HCT116 (cell line): ENCODE data around the gene ERP27.

Experiments used
- CTCF ChIP-seq, 3 experiments: fragments of 200-600 bp in 1 of 3; sonication (generic) in 1 of 3; IDR thresholded peaks in 2 of 3; conservative IDR thresholded peaks in 1 of 3; 2 replicates each; pipeline ENCODE4 v1.5.1; 2012 to 2017; ENCODE audit warnings: low read depth in 2 of 3, low read length in 2 of 3, antibody characterized with exemption in 1 of 3, borderline replicate concordance in 1 of 3, control low read depth in 1 of 3, mild to moderate bottlenecking in 1 of 3, mixed read lengths in 1 of 3, mixed run types in 1 of 3, moderate library complexity in 1 of 3; ENCODE audit not compliant: insufficient read depth in 1 of 3
- MAX ChIP-seq: IDR thresholded peaks from 2 replicates; pipeline ENCODE4 v1.6.1; 2012
- POLR2A ChIP-seq: IDR thresholded peaks from 2 replicates; pipeline ENCODE4 v1.7.0; 2011; ENCODE audit warnings: borderline replicate concordance; ENCODE audit not compliant: insufficient read depth, insufficient read length; ENCODE audit errors: extremely low read depth
- RAD21 ChIP-seq: IDR thresholded peaks from 2 replicates; pipeline ENCODE4 v1.6.1; 2012; ENCODE audit warnings: low read depth, mild to moderate bottlenecking
- SRF ChIP-seq: IDR thresholded peaks from 2 replicates; pipeline ENCODE4 v1.6.1; 2012; ENCODE audit warnings: low read depth
- YY1 ChIP-seq: IDR thresholded peaks from 2 replicates; pipeline ENCODE4 v1.6.1; 2011; ENCODE audit warnings: low read length, low read depth, moderate library complexity, mild to moderate bottlenecking; ENCODE audit not compliant: insufficient replicate concordance; ENCODE audit errors: extremely low read depth

- TF ChIP-seq CTCF (IDR thresholded peaks at IDR 0.05 in 2 of 3, conservative IDR thresholded peaks at IDR 0.05 in 1 of 3; ENCODE audit: borderline replicate concordance in 1 of 3, insufficient read depth in 1 of 3, low read depth in 2 of 3, low read length in 2 of 3) (no peak), RAD21 (no peak), MAX (no peak), POLR2A (no peak), SRF (no peak), YY1 (no peak)
Observed at GRCh38 chr12:14934511-14934910, 3.8 kb downstream of the ERP27 start.
